Caco-2 (cell line): ENCODE measurements around the gene TBRG4. TPM values are rescaled to one million over a fixed set of nuclear protein-coding genes. Genes with fewer than 3 reads are reported as not detected.

Experiments
- BruUV-seq: library from RNA; stranded (reverse); fragments of 400-500 nt; replicated peaks from 2 replicates; lab custom pipeline; 2021; lab: Mats Ljungman, UMichigan
- CTCF ChIA-PET: fragments of 300-600 bp; sonication (Branson Sonifier 250); formaldehyde crosslinking; loops from one replicate; lab custom pipeline; 2022; ENCODE audit warnings: antibody characterized with exemption; lab: Charles Lee
- POLR2A ChIA-PET: fragments of 300-600 bp; sonication (Branson Sonifier 250); formaldehyde crosslinking; loops from one replicate; lab custom pipeline; 2022; ENCODE audit warnings: antibody characterized with exemption; lab: Charles Lee
- DNase-seq, 2 experiments: peaks; one replicate each; pipeline versions ENCODE4 v3.0.0 to v3.0.0-alpha.2; 2020 to 2022
- H3K27me3 ChIP-seq: replicated peaks from 2 replicates; pipeline ENCODE4 v1.6.0; 2011; ENCODE audit warnings: low read length; ENCODE audit not compliant: control insufficient read depth, insufficient read depth
- H3K36me3 ChIP-seq: 2 replicates; pipeline ENCODE4 v1.5.1; 2011; ENCODE audit warnings: low read length; ENCODE audit not compliant: control insufficient read depth, insufficient read depth
- H3K4me1 ChIP-seq: fragments of 250-450 bp; sonication (Bioruptor Pico); 2 replicates; pipeline ENCODE4 v1.5.1; 2020; ENCODE audit warnings: mild to moderate bottlenecking
- H3K4me3 ChIP-seq: 2 replicates; pipeline ENCODE4 v1.5.1; 2011; ENCODE audit warnings: low read depth, mild to moderate bottlenecking, control low read depth, low read length
- H3K9me3 ChIP-seq: fragments of 250-450 bp; sonication (Bioruptor Pico); 2 replicates; pipeline ENCODE4 v1.5.1; 2020; ENCODE audit warnings: mild to moderate bottlenecking, moderate library complexity
- H3K27ac Mint-ChIP-seq: one replicate; pipeline ENCODE4 v1.8.0; 2022; ENCODE audit warnings: mixed read lengths; ENCODE audit not compliant: unreplicated experiment
- H3K27me3 Mint-ChIP-seq: one replicate; pipeline ENCODE4 v1.8.0; 2022; ENCODE audit warnings: mixed read lengths; ENCODE audit not compliant: insufficient read depth, unreplicated experiment
- H3K36me3 Mint-ChIP-seq: one replicate; pipeline ENCODE4 v1.8.0; 2022; ENCODE audit warnings: mild to moderate bottlenecking, mixed read lengths; ENCODE audit not compliant: insufficient read depth, unreplicated experiment
- H3K4me1 Mint-ChIP-seq: one replicate; pipeline ENCODE4 v1.8.0; 2022; ENCODE audit warnings: low read depth, mixed read lengths; ENCODE audit not compliant: unreplicated experiment
- H3K4me3 Mint-ChIP-seq: one replicate; pipeline ENCODE4 v1.8.0; 2022; ENCODE audit warnings: mild to moderate bottlenecking, moderate library complexity, mixed read lengths; ENCODE audit not compliant: unreplicated experiment
- H3K9me3 Mint-ChIP-seq: one replicate; pipeline ENCODE4 v1.8.0; 2022; ENCODE audit warnings: mixed read lengths; ENCODE audit not compliant: unreplicated experiment
- CTCF ChIP-seq, 2 experiments: fragments of 200-600 bp in 1 of 2; IDR thresholded peaks; 1 replicate in 1 of 2; 2 replicates in 1 of 2; pipeline versions ENCODE4 v1.5.1 to v1.8.0; 2011 to 2022; ENCODE audit warnings: antibody characterized with exemption in 1 of 2, control low read depth in 1 of 2, inconsistent platforms in 1 of 2, low read depth in 1 of 2, low read length in 1 of 2, mild to moderate bottlenecking in 1 of 2, moderate library complexity in 1 of 2; ENCODE audit not compliant: insufficient read depth in 1 of 2, severe bottlenecking in 1 of 2, unreplicated experiment in 1 of 2
- intact Hi-C: fragments of 100-400 bp; cut with micrococcal nuclease; formaldehyde crosslinking; loops from one replicate; pipeline ENCODE4 v1.10.0; 2022; ENCODE audit not compliant: unreplicated experiment
- total RNA-seq: library from RNA; stranded (reverse); gene quantifications from 2 replicates; pipeline ENCODE4 v1.2.3, GENCODE V29; 2022

TBRG4 gene
- total RNA-seq, 1 experiment from 2014 or later: 116 TPM

GRCh38 chr7:45153233-45153632 is 41.7 kb upstream of the TBRG4 start:
- Mint-ChIP-seq H3K4me3 (no peak overlapping the region), H3K27me3 (peaks cover 10% of the 10 kb centered on the region), H3K36me3 (no peaks in the 10 kb centered on the region), H3K4me1 (no peaks in the 10 kb centered on the region), H3K27ac (no peak overlapping the region), H3K9me3 (no peaks in the 10 kb centered on the region)
- DNase-seq: peak in 1 of 2 experiments; percentile 26
- no peaks in the 10 kb centered on the region for H3K9me3 ChIP-seq
- ChIA-PET CTCF (no interaction called here), POLR2A (no interaction called here)
- H3K36me3 ChIP-seq: no peaks in the 10 kb centered on the region
- H3K27me3 ChIP-seq: no peaks in the 10 kb centered on the region
- no peak overlapping the region for H3K4me3 ChIP-seq
- intact Hi-C loops: loop anchor here (5.0 to 10.0 kb wide), 2 partner anchors 512 to 1199 kb away; no protein-coding TSS in a partner anchor
- TF ChIP-seq CTCF (IDR thresholded peaks at IDR 0.05; ENCODE audit: insufficient read depth in 1 of 2, low read depth in 1 of 2, low read length in 1 of 2, severe bottlenecking in 1 of 2, unreplicated experiment in 1 of 2): no peak
- H3K4me1 ChIP-seq: no peaks in the 10 kb centered on the region
- no TSS peak for BruUV-seq

- Histone ChIP-seq H3K4me3 (no peak overlapping the region), H3K27me3 (no peaks in the 10 kb centered on the region), H3K36me3 (no peaks in the 10 kb centered on the region), H3K4me1 (no peaks in the 10 kb centered on the region), H3K9me3 (no peaks in the 10 kb centered on the region)
- intact Hi-C loops: loop anchor here (5.0 to 10.0 kb wide), 2 partner anchors 513 to 1200 kb away; no protein-coding TSS in a partner anchor
- TF ChIP-seq CTCF (IDR thresholded peaks at IDR 0.05; ENCODE audit: insufficient read depth in 1 of 2, low read depth in 1 of 2, low read length in 1 of 2, severe bottlenecking in 1 of 2, unreplicated experiment in 1 of 2): no peak
- H3K27ac Mint-ChIP-seq: no peak overlapping the region
- no peak for DNase-seq
- BruUV-seq: no TSS peak
- ChIA-PET CTCF (no interaction called here), POLR2A (no interaction called here)
- no peak overlapping the region for H3K4me3 Mint-ChIP-seq
- no peaks in the 10 kb centered on the region for H3K4me1 Mint-ChIP-seq
- no peaks in the 10 kb centered on the region for H3K36me3 Mint-ChIP-seq
- no peaks in the 10 kb centered on the region for H3K9me3 Mint-ChIP-seq
- peaks cover 11% of the 10 kb centered on the region for H3K27me3 Mint-ChIP-seq
These were observed 40.5 kb upstream of the TBRG4 start for GRCh38 chr7:45151967-45152366.

- no peak overlapping the region for H3K27ac Mint-ChIP-seq
- peaks cover 11% of the 10 kb centered on the region for H3K27me3 Mint-ChIP-seq
- Histone ChIP-seq H3K4me1 (no peaks in the 10 kb centered on the region), H3K36me3 (no peaks in the 10 kb centered on the region), H3K4me3 (no peak overlapping the region), H3K9me3 (no peaks in the 10 kb centered on the region), H3K27me3 (no peaks in the 10 kb centered on the region)
- no TSS peak for BruUV-seq
- no peak for TF ChIP-seq CTCF (IDR thresholded peaks at IDR 0.05; ENCODE audit: insufficient read depth in 1 of 2, low read depth in 1 of 2, low read length in 1 of 2, severe bottlenecking in 1 of 2, unreplicated experiment in 1 of 2)
- no peaks in the 10 kb centered on the region for H3K36me3 Mint-ChIP-seq
- no peaks in the 10 kb centered on the region for H3K9me3 Mint-ChIP-seq
- CTCF ChIA-PET: no interaction called here
- intact Hi-C loops: loop anchor here (5.0 to 10.0 kb wide), 2 partner anchors 514 to 1201 kb away; no protein-coding TSS in a partner anchor
- H3K4me1 Mint-ChIP-seq: no peaks in the 10 kb centered on the region
- POLR2A ChIA-PET: no interaction called here
- DNase-seq: peak in 1 of 2 experiments; percentile 20
- H3K4me3 Mint-ChIP-seq: no peak overlapping the region
These were observed 39.7 kb upstream of the TBRG4 start for GRCh38 chr7:45151131-45151684.
